WTC11 (cell line): ENCODE data around the gene SYTL5. TPM values are rescaled to one million over a fixed set of nuclear protein-coding genes. Genes with fewer than 3 reads are reported as not detected.

Source experiments
- ATAC-seq: fragments of 200-7000 bp; cut with Tn5 transposase; 2 replicates; pipeline ENCODE4 v1.10.0; 2021; ENCODE audit warnings: mild to moderate bottlenecking, moderate library complexity
- CTCF ChIA-PET: fragments of 300-600 bp; sonication (Branson Sonifier 250); formaldehyde crosslinking; loops from one replicate; lab custom pipeline; 2021; ENCODE audit warnings: antibody characterized with exemption; lab: Charles Lee
- POLR2A ChIA-PET: fragments of 350-600 bp; sonication (Branson Sonifier 250); formaldehyde crosslinking; loops from one replicate; lab custom pipeline; 2021; ENCODE audit warnings: antibody characterized with exemption; lab: Charles Lee
- DNase-seq: peaks from one replicate; pipeline ENCODE4 v3.0.0; 2021; ENCODE audit warnings: low spot score
- H3K27ac Mint-ChIP-seq: 2 replicates; pipeline ENCODE4 v1.8.0; 2021; ENCODE audit warnings: mixed read lengths
- H3K27me3 Mint-ChIP-seq: 2 replicates; pipeline ENCODE4 v1.8.0; 2021; ENCODE audit warnings: low read depth, mild to moderate bottlenecking, moderate library complexity, mixed read lengths
- H3K36me3 Mint-ChIP-seq: 2 replicates; pipeline ENCODE4 v1.8.0; 2021; ENCODE audit warnings: mixed read lengths
- H3K4me1 Mint-ChIP-seq: 2 replicates; pipeline ENCODE4 v1.8.0; 2022; ENCODE audit warnings: mixed read lengths
- H3K4me3 Mint-ChIP-seq: 2 replicates; pipeline ENCODE4 v1.8.0; 2021; ENCODE audit warnings: mild to moderate bottlenecking, moderate library complexity, mixed read lengths
- H3K9me3 Mint-ChIP-seq: 2 replicates; pipeline ENCODE4 v1.8.0; 2021; ENCODE audit warnings: mixed read lengths
- AR ChIP-seq: fragments of 250-450 bp; sonication (Bioruptor Pico); IDR thresholded peaks from 2 replicates; pipeline ENCODE4 v1.9.0; 2021; ENCODE audit warnings: mild to moderate bottlenecking
- CBFB ChIP-seq: sonication (generic); formaldehyde crosslinking; IDR thresholded peaks from 2 replicates; pipeline ENCODE4 v1.8.1; 2022; ENCODE audit warnings: mild to moderate bottlenecking, low read depth, missing genetic modification reagents
- ELF4 ChIP-seq: sonication (generic); formaldehyde crosslinking; IDR thresholded peaks from 2 replicates; pipeline ENCODE4 v1.8.1; 2022; ENCODE audit warnings: low read depth, mild to moderate bottlenecking, moderate library complexity, missing genetic modification reagents
- GRHL2 ChIP-seq: fragments of 250-450 bp; sonication (Bioruptor Pico); IDR thresholded peaks from 2 replicates; pipeline ENCODE4 v1.8.0; 2022; ENCODE audit warnings: mild to moderate bottlenecking, moderate library complexity; ENCODE audit not compliant: insufficient replicate concordance, severe bottlenecking
- IRF1 ChIP-seq: sonication (generic); formaldehyde crosslinking; IDR thresholded peaks from 2 replicates; pipeline ENCODE4 v1.8.0; 2023; ENCODE audit warnings: missing genetic modification reagents
- IRF2 ChIP-seq: sonication (generic); formaldehyde crosslinking; IDR thresholded peaks from 2 replicates; pipeline ENCODE4 v1.8.0; 2022; ENCODE audit warnings: low read depth, missing genetic modification reagents, borderline replicate concordance
- JUN ChIP-seq: sonication (generic); formaldehyde crosslinking; IDR thresholded peaks from 2 replicates; pipeline ENCODE4 v1.8.0; 2023; ENCODE audit warnings: mild to moderate bottlenecking, missing genetic modification reagents
- KAT7 ChIP-seq: sonication (generic); formaldehyde crosslinking; IDR thresholded peaks from 2 replicates; pipeline ENCODE4 v1.8.1; 2023; ENCODE audit warnings: missing genetic modification reagents, mild to moderate bottlenecking, borderline replicate concordance
- MLX ChIP-seq: sonication (generic); formaldehyde crosslinking; IDR thresholded peaks from 2 replicates; pipeline ENCODE4 v1.8.1; 2023; ENCODE audit warnings: mild to moderate bottlenecking, missing genetic modification reagents, moderate library complexity
- PRDM15 ChIP-seq: sonication (generic); formaldehyde crosslinking; IDR thresholded peaks from 2 replicates; pipeline ENCODE4 v1.8.0; 2022; ENCODE audit warnings: missing genetic modification reagents
- TP53 ChIP-seq: sonication (generic); formaldehyde crosslinking; IDR thresholded peaks from 2 replicates; pipeline ENCODE4 v1.8.1; 2023; ENCODE audit warnings: mild to moderate bottlenecking, missing genetic modification reagents
- USF1 ChIP-seq: sonication (generic); formaldehyde crosslinking; IDR thresholded peaks from 2 replicates; pipeline ENCODE4 v1.8.0; 2022; ENCODE audit warnings: mild to moderate bottlenecking, missing genetic modification reagents
- ZNF138 ChIP-seq: sonication (generic); formaldehyde crosslinking; conservative IDR thresholded peaks from 2 replicates; pipeline ENCODE4 v1.8.1; 2022; ENCODE audit warnings: mild to moderate bottlenecking, moderate library complexity, missing genetic modification reagents
- ZNF219 ChIP-seq: sonication (generic); formaldehyde crosslinking; IDR thresholded peaks from 2 replicates; pipeline ENCODE4 v1.8.0; 2023; ENCODE audit warnings: missing genetic modification reagents, mild to moderate bottlenecking, borderline replicate concordance
- ZNF232 ChIP-seq: sonication (generic); formaldehyde crosslinking; IDR thresholded peaks from 2 replicates; pipeline ENCODE4 v1.8.0; 2022; ENCODE audit warnings: mild to moderate bottlenecking, missing genetic modification reagents
- ZNF263 ChIP-seq: sonication (generic); formaldehyde crosslinking; IDR thresholded peaks from 2 replicates; pipeline ENCODE4 v1.8.1; 2022; ENCODE audit warnings: low read depth, mild to moderate bottlenecking, moderate library complexity, missing genetic modification reagents
- ZNF396 ChIP-seq: fragments of 250-450 bp; sonication (Bioruptor Pico); IDR thresholded peaks from 2 replicates; pipeline ENCODE4 v1.8.0; 2021; ENCODE audit warnings: mild to moderate bottlenecking, moderate library complexity, borderline replicate concordance
- ZSCAN18 ChIP-seq: fragments of 250-450 bp; sonication (Bioruptor Pico); IDR thresholded peaks from 2 replicates; pipeline ENCODE4 v2.1.2; 2022; ENCODE audit warnings: mild to moderate bottlenecking, moderate library complexity
- total RNA-seq: library from RNA; stranded (reverse); gene quantifications from 3 replicates; pipeline ENCODE4 v1.2.3, GENCODE V29; 2021

Gene SYTL5
- total RNA-seq, 1 experiment from 2014 or later = 0.26 TPM

- H3K4me1 Mint-ChIP-seq = no peaks in the 10 kb centered on the region
- ATAC-seq (no peak), DNase-seq (no peak)
- H3K4me3 Mint-ChIP-seq = no peak overlapping the region
- H3K9me3 Mint-ChIP-seq = no peaks in the 10 kb centered on the region
- TF ChIP-seq TP53 (CRISPR knock-in tag) = no peak
- TF ChIP-seq ELF4 (CRISPR knock-in tag) = no peak
- no peak for TF ChIP-seq ZSCAN18 (CRISPR knock-in tag)
- no peak for TF ChIP-seq GRHL2
- no peak for TF ChIP-seq ZNF396
- TF ChIP-seq IRF2 = no peak
- TF ChIP-seq ZNF232 (CRISPR knock-in tag) = no peak
- no peak for TF ChIP-seq ZNF138 (CRISPR knock-in tag)
- TF ChIP-seq ZNF219 = no peak
- no peak for TF ChIP-seq AR
- no peak for TF ChIP-seq KAT7 (CRISPR knock-in tag)
- TF ChIP-seq USF1 (CRISPR knock-in tag) = no peak
- no peak for TF ChIP-seq ZNF263 (CRISPR knock-in tag)
- no peak for TF ChIP-seq IRF1 (CRISPR knock-in tag)
- no peak for TF ChIP-seq PRDM15 (CRISPR knock-in tag)
- TF ChIP-seq MLX (CRISPR knock-in tag) = no peak
- no peak overlapping the region for H3K27ac Mint-ChIP-seq
- H3K27me3 Mint-ChIP-seq = no peaks in the 10 kb centered on the region
- POLR2A ChIA-PET = no interaction called here
- H3K36me3 Mint-ChIP-seq = no peaks in the 10 kb centered on the region
- CTCF ChIA-PET = no interaction called here
Measured at GRCh38 chrX:37961118-37961517, 45.2 kb upstream of the SYTL5 start.

- DNase-seq (no peak), ATAC-seq (no peak)
- Mint-ChIP-seq H3K4me3 (no peak overlapping the region), H3K4me1 (peaks cover 3% of the 10 kb centered on the region), H3K27me3 (no peaks in the 10 kb centered on the region), H3K36me3 (no peaks in the 10 kb centered on the region), H3K27ac (no peak overlapping the region), H3K9me3 (no peaks in the 10 kb centered on the region)
- TF ChIP-seq JUN = no peak
- no peak for TF ChIP-seq CBFB (CRISPR knock-in tag)
- ChIA-PET POLR2A (no interaction called here), CTCF (no interaction called here)
Measured at GRCh38 chrX:37967714-37968113, 38.6 kb upstream of the SYTL5 start.
